HG02973 (cell line): ENCODE data around the gene SFT2D2.

Experiments
- ATAC-seq: cut with Tn5 transposase; IDR thresholded peaks from one replicate; pipeline ENCODE4 v1.9.1; 2021; ENCODE audit warnings: moderate library complexity; ENCODE audit not compliant: unreplicated experiment

Gene SFT2D2

DNA sequence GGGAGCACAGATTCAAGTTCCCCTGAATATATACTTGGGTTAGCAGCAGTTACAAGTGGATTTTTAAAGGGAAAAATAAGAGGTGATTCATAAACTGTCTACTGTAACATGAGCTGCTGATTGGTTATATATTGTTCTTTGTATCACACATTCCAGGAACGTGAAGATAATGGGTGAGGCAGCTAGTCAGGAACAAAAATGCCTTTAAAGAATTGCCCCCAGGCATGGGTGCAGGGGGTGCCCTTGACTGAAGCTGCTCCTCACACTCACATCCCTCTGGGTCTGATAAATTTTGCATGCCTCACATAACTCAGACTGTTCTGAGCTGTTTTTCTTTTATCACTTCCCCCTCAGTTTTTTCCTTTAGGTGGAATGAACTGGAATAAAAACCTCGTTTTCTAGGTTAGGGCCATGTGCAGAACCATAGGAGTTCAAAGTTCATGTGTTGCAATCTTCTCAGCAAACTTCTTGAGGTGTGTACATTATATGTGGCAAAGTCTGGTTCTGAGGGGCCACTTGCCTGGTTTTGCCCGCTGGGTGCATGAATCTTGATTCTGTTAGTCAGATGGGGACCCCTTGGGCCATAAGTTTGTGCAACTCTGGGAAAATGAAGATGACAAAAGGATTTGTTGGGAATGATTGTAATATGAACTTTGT lies 76.0 kb downstream of the SFT2D2 start:
- ATAC-seq = no peak
